ENCODE measurements around the gene SCYGR4.
"Not testable (repeated sequence)": the region's sequence is repeated elsewhere in the genome, so short reads cannot be mapped to it uniquely, and the experiment has no call there.

SCYGR4 gene

DNA sequence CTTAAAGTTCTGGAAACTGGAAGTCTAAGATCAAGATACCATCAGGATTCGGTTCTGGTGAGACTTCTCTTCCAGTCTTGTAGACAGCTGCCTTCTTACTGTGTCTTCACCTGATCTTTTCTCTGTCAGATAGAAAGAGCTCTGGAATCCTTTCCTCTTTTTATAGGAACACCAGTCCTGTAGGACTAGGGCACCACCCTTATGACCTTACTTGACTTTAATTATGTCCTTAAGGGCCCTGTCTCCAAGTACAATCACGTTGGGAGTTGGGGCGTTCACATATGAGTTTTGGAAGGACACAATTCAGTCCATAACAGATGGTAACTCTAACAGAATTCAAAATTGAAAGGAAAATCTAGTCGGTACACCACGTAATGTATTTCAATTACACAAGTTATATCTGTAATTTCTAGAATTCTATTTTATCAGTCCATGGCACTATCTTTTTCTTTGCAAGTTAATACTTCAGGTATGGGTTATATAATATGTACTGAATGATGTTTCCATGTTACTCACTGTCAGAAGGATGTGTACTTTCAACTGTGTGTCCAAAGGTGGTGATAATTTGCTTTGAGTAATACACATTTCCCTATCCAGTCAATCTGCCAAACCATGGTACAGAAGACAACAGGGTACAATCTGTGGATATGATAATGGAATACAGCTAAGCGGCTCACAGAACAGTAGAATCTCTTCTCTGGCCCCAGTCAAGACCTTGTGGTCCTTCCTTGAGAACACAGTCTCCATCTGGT, 48.1 kb downstream of the SCYGR4 start:
- POLR2A ChIA-PET, result no interaction called here
- CTCF ChIA-PET, result interaction anchor here (0.7 kb wide), 1 partner anchor 260 kb away, joined by 3 read pairs; no protein-coding TSS in a partner anchor
- TF ChIP-seq TARDBP (IDR thresholded peaks at IDR 0.05) (no peak), L3MBTL2 (conservative IDR thresholded peaks at IDR 0.05) (no peak), BHLHE40 (IDR thresholded peaks at IDR 0.05; ENCODE audit: borderline replicate concordance) (no peak), LEF1 (IDR thresholded peaks at IDR 0.05; ENCODE audit: borderline replicate concordance) (no peak), CTBP1 (IDR thresholded peaks at IDR 0.05; ENCODE audit: borderline replicate concordance) (no peak), ELF4 (IDR thresholded peaks at IDR 0.05) (no peak), ARNT (IDR thresholded peaks at IDR 0.05) (no peak), FOXK2 (IDR thresholded peaks at IDR 0.05) (no peak), FOXM1 (IDR thresholded peaks at IDR 0.05; ENCODE audit: borderline replicate concordance) (no peak)
- no peak for DNase-seq (ENCODE audit: extremely low spot score)

DNA sequence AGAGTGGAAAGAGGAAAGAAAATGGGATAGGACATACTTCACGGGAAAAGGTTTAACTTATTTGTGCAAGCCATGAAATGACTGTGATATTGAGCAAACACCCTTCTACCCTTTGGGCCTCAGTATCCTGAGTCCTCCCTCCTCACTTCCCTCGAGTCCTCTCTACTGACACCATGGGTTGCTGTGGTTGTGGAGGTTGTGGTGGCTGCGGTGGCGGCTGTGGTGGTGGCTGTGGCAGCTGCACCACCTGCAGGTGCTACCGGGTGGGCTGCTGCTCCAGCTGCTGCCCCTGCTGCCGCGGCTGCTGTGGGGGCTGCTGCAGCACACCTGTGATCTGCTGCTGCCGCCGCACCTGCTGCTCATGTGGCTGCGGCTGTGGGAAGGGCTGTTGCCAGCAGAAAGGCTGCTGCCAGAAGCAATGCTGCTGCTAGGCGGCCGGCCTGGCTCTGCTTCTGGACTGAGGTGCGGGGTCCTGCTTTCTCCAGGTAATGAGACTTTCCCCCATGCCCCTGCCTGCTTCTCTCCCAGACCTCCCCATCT, 49.4 kb downstream of the SCYGR4 start, which contains the start of gene SCYGR5:
TSS of gene SCYGR5 (plus strand) at position 174 of the 540 bp plus-strand sequence. CDS start at position 174, 0 bp downstream.
- CTCF ChIA-PET, result interaction anchor here (1.3 kb wide), 1 partner anchor 8 kb away, joined by 4 read pairs; no protein-coding TSS in a partner anchor
- POLR2A ChIA-PET, result not testable (repeated sequence)

More for the DNA sequence above, 49.4 kb downstream of the SCYGR4 start, which contains the start of gene SCYGR5:
- DNase-seq (ENCODE audit: extremely low spot score), result not testable (repeated sequence)

Measured in HEK293T (cell line).